ENCODE data around the gene CDHR2. TPM values are rescaled to one million over a fixed set of nuclear protein-coding genes. Genes with fewer than 3 reads are reported as not detected.

CDHR2 gene
- total RNA-seq, 3 donors from 2014 or later (not counting 1 experiment from before 2014, with no cell fraction given), result 0.75 to 2.2 (median 1.8) TPM

DNA sequence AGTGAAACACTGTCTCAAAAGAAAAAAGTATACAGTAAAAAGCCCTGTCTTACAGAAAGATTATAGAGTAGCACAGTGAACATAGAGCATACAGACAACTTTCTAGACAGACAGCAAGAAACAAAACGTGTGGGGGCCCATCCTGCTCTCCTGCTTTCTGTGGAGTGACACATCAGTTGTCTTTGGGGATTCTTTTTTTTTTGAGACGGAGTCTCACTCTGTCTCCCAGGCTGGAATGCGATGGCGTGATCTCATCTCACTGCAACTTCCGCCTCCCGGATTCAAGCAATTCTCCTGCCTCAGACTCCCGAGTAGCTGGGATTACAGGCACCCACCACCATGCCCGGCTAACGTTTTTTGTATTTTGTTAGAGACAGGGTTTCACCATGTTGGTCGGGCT lies 14.9 kb downstream of the CDHR2 start:
- Histone ChIP-seq H3K27me3 (ENCODE audit: control insufficient read depth, insufficient read depth, low read length) (no peaks in the 10 kb centered on the region), H3K9me3 (ENCODE audit: control insufficient read depth, insufficient read depth, low read length) (no peaks in the 10 kb centered on the region), H3K4me3 (ENCODE audit: low read length) (no peak overlapping the region), H3K36me3 (ENCODE audit: control insufficient read depth, insufficient read depth, low read length) (no peaks in the 10 kb centered on the region), H3K4me1 (ENCODE audit: control insufficient read depth, insufficient read depth, low read length) (no peaks in the 10 kb centered on the region), H3K27ac (ENCODE audit: low read length) (no peak overlapping the region)
- DNase-seq (no peak), ATAC-seq (no peak)
- Mint-ChIP-seq H3K4me3 (no peak overlapping the region), H3K27me3 (ENCODE audit: low read depth in 2 of 2) (peaks cover 12 to 19% of the 10 kb centered on the region in 2 donors), H3K9me3 (no peaks in the 10 kb centered on the region), H3K27ac (no peak overlapping the region), H3K4me1 (peaks cover 7 to 11% of the 10 kb centered on the region in 2 donors), H3K36me3 (no peaks in the 10 kb centered on the region)
- WGBS (ENCODE audit: insufficient coverage), result 91% methylated on average over 10 of the region's 10 CpGs
- TF ChIP-seq, protein P1, sequence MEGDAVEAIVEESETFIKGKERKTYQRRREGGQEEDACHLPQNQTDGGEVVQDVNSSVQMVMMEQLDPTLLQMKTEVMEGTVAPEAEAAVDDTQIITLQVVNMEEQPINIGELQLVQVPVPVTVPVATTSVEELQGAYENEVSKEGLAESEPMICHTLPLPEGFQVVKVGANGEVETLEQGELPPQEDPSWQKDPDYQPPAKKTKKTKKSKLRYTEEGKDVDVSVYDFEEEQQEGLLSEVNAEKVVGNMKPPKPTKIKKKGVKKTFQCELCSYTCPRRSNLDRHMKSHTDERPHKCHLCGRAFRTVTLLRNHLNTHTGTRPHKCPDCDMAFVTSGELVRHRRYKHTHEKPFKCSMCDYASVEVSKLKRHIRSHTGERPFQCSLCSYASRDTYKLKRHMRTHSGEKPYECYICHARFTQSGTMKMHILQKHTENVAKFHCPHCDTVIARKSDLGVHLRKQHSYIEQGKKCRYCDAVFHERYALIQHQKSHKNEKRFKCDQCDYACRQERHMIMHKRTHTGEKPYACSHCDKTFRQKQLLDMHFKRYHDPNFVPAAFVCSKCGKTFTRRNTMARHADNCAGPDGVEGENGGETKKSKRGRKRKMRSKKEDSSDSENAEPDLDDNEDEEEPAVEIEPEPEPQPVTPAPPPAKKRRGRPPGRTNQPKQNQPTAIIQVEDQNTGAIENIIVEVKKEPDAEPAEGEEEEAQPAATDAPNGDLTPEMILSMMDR (IDR thresholded peaks at IDR 0.05), result no peak
- intact Hi-C loops (cut with micrococcal nuclease), result no loop called here

DNA sequence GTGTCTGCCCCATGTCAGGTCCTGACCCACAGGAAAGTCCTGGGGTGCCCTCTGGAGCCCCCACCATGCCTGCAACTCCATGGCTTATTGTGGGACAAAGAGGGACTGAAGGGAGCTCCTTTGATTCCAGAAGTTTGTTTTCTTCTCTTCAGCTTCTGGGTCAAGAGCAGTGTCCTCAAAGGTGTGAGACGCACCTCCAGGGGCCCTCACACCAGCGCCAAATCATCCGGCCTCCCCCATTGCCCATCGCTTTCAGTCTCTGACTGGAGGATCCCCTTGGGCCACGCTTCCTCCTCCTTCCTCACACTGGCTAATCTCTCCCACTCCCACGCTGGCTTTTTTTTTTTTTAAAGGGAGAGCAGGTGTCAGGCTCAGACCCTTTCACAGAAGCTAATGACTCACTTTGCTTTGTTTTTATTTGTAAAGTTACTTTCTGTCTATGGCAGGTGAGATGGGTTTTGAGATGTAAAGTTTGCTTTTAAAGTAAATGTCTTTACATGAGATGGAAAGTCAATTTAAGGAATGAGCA lies 16.7 kb downstream of the CDHR2 start:
- H3K36me3 Mint-ChIP-seq, result no peaks in the 10 kb centered on the region
- H3K4me1 Mint-ChIP-seq, result no peaks in the 10 kb centered on the region
- H3K36me3 ChIP-seq (ENCODE audit: control insufficient read depth, insufficient read depth, low read length), result no peaks in the 10 kb centered on the region
- TF ChIP-seq, protein P1 (IDR thresholded peaks at IDR 0.05), result no peak
- peaks cover 12 to 14% of the 10 kb centered on the region in 2 donors for H3K27me3 Mint-ChIP-seq (ENCODE audit: low read depth in 2 of 2)
- H3K27me3 ChIP-seq (ENCODE audit: control insufficient read depth, insufficient read depth, low read length), result no peaks in the 10 kb centered on the region
- H3K4me3 Mint-ChIP-seq, result no peak overlapping the region
- ATAC-seq, result no peak
- no peak overlapping the region for H3K4me3 ChIP-seq (ENCODE audit: low read length)
- H3K27ac Mint-ChIP-seq, result no peak overlapping the region
- no peak for DNase-seq
- H3K27ac ChIP-seq (ENCODE audit: low read length), result no peak overlapping the region
- 87% methylated on average over 5 of the region's 6 CpGs for WGBS (ENCODE audit: insufficient coverage)
- no peaks in the 10 kb centered on the region for H3K9me3 Mint-ChIP-seq
- no peaks in the 10 kb centered on the region for H3K9me3 ChIP-seq (ENCODE audit: control insufficient read depth, insufficient read depth, low read length)
- intact Hi-C loops (cut with micrococcal nuclease), result no loop called here
- no peaks in the 10 kb centered on the region for H3K4me1 ChIP-seq (ENCODE audit: control insufficient read depth, insufficient read depth, low read length)

DNA sequence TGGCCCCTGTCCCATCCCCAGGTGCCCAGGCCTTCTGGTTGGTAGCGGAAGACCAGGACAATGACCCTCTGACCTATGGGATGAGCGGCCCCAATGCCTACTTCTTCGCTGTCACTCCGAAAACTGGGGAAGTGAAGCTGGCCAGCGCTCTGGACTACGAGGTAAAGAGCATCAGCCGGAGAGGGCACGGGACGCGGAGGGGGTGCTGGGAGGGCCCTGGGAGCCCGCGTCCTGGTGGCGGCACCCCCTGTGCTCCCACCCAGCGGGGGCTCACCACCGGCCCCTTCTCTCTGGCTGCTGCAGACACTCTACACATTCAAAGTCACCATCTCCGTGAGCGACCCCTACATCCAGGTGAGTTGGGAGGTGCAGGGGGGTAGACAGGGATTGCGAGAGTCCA lies 19.5 kb downstream of the CDHR2 start:
- Histone ChIP-seq H3K36me3 (ENCODE audit: control insufficient read depth, insufficient read depth, low read length) (no peaks in the 10 kb centered on the region), H3K27me3 (ENCODE audit: control insufficient read depth, insufficient read depth, low read length) (no peaks in the 10 kb centered on the region), H3K27ac (ENCODE audit: low read length) (no peak overlapping the region), H3K9me3 (ENCODE audit: control insufficient read depth, insufficient read depth, low read length) (no peaks in the 10 kb centered on the region), H3K4me1 (ENCODE audit: control insufficient read depth, insufficient read depth, low read length) (peaks cover under 1% of the 10 kb centered on the region), H3K4me3 (ENCODE audit: low read length) (no peak overlapping the region)
- Mint-ChIP-seq H3K27ac (no peak overlapping the region), H3K4me1 (peaks cover 0 to 6% of the 10 kb centered on the region in 2 donors), H3K9me3 (no peaks in the 10 kb centered on the region), H3K36me3 (no peaks in the 10 kb centered on the region), H3K4me3 (no peak overlapping the region), H3K27me3 (ENCODE audit: low read depth in 2 of 2) (peaks cover 0 to 13% of the 10 kb centered on the region in 2 donors)
- ATAC-seq (no peak), DNase-seq (no peak)
- intact Hi-C loops (cut with micrococcal nuclease), result no loop called here
- 80% methylated on average over 16 of the region's 18 CpGs for WGBS (ENCODE audit: insufficient coverage)
- TF ChIP-seq, protein P1 (IDR thresholded peaks at IDR 0.05), result no peak

DNA sequence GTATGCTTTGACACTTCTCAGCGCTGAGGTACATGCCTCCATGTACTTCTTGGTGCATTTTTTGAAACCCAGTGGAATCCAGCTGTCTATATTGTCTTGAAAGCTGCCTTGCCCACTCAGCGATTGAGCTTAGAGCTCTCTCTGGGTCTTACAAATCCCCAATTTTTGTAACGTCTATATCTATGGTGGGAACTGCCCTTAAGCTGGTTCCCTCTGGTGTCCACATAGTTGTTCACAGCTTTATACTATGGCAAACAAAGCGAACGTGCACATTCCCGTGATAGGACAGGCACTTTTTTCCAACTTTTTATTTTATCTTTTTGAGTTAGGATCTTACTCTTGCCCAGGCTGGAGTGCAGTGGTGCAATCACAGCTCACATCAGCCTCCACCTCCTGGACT lies 20.9 kb downstream of the CDHR2 start:
- TF ChIP-seq, protein P1 (IDR thresholded peaks at IDR 0.05), result no peak
- no peak for ATAC-seq
- 65% methylated on average over 6 of the region's 6 CpGs for WGBS (ENCODE audit: insufficient coverage)

More for the DNA sequence above, 20.9 kb downstream of the CDHR2 start:
- intact Hi-C loops (cut with micrococcal nuclease), result loop anchor here (10.0 kb wide), 1 partner anchor 845 kb away; no protein-coding TSS in a partner anchor
- Histone ChIP-seq H3K27ac (ENCODE audit: low read length) (no peak overlapping the region), H3K4me3 (ENCODE audit: low read length) (no peak overlapping the region), H3K27me3 (ENCODE audit: control insufficient read depth, insufficient read depth, low read length) (no peaks in the 10 kb centered on the region), H3K36me3 (ENCODE audit: control insufficient read depth, insufficient read depth, low read length) (no peaks in the 10 kb centered on the region), H3K4me1 (ENCODE audit: control insufficient read depth, insufficient read depth, low read length) (peaks cover 7% of the 10 kb centered on the region), H3K9me3 (ENCODE audit: control insufficient read depth, insufficient read depth, low read length) (no peaks in the 10 kb centered on the region)
- Mint-ChIP-seq H3K4me3 (no peak overlapping the region), H3K27me3 (ENCODE audit: low read depth in 2 of 2) (peaks cover 0 to 13% of the 10 kb centered on the region in 2 donors), H3K4me1 (peaks cover 0 to 12% of the 10 kb centered on the region in 2 donors), H3K9me3 (no peaks in the 10 kb centered on the region), H3K27ac (no peak overlapping the region), H3K36me3 (no peaks in the 10 kb centered on the region)
- no peak for DNase-seq
